K562 (cell line): ENCODE data around the gene KBTBD3. TPM values are rescaled to one million over a fixed set of nuclear protein-coding genes. Genes with fewer than 3 reads are reported as not detected.

Experiments used
- ATF4 ChIP-seq: fragments of 450-650 bp; formaldehyde crosslinking; IDR thresholded peaks from 2 replicates; pipeline ENCODE4 v1.4.0; 2022; ENCODE audit warnings: mild to moderate bottlenecking, moderate library complexity
- BCL6 ChIP-seq: fragments of 250-450 bp; sonication (Bioruptor Pico); IDR thresholded peaks from 2 replicates; pipeline ENCODE4 v1.4.0; 2020
- BMI1 ChIP-seq: fragments of 150-350 bp; IDR thresholded peaks from 2 replicates; pipeline ENCODE4 v1.6.1; 2014; ENCODE audit warnings: low read length
- CEBPG ChIP-seq, 3 experiments: fragments of 200-800 bp in 1 of 3; sonication (Bioruptor generic) in 1 of 3; sonication (generic) in 1 of 3; formaldehyde crosslinking in 1 of 3; IDR thresholded peaks in 2 of 3; conservative IDR thresholded peaks in 1 of 3; 2 replicates each; pipeline versions ENCODE4 v1.6.1 to v1.8.0; 2016 to 2022; ENCODE audit warnings: missing compliant biosample characterization in 2 of 3, missing genetic modification characterization in 2 of 3, mild to moderate bottlenecking in 1 of 3, missing genetic modification reagents in 1 of 3
- E2F8 ChIP-seq: fragments of 450-650 bp; IDR thresholded peaks from 2 replicates; pipeline ENCODE4 v1.7.1; 2018; ENCODE audit warnings: mild to moderate bottlenecking, low read depth; ENCODE audit not compliant: partially characterized antibody
- FOXP1 ChIP-seq: sonication (generic); formaldehyde crosslinking; IDR thresholded peaks from 2 replicates; pipeline ENCODE4 v1.8.0; 2022; ENCODE audit warnings: mild to moderate bottlenecking, missing genetic modification reagents
- FOXP4 ChIP-seq: sonication (generic); formaldehyde crosslinking; IDR thresholded peaks from 2 replicates; pipeline ENCODE4 v1.8.0; 2022; ENCODE audit warnings: mild to moderate bottlenecking, missing genetic modification reagents, borderline replicate concordance
- HOXB6 ChIP-seq: fragments of 250-450 bp; sonication (Bioruptor Pico); IDR thresholded peaks from 2 replicates; pipeline ENCODE4 v1.5.1; 2022; ENCODE audit warnings: mild to moderate bottlenecking, borderline replicate concordance
- KDM4B ChIP-seq, 2 experiments: fragments of 450-650 bp in 1 of 2; sonication (generic) in 1 of 2; IDR thresholded peaks; 2 replicates each; pipeline ENCODE4 v1.6.1; 2016 to 2017; ENCODE audit warnings: borderline replicate concordance in 2 of 2, antibody characterized with exemption in 1 of 2, low read depth in 1 of 2, mild to moderate bottlenecking in 1 of 2
- MAFG ChIP-seq: fragments of 450-650 bp; conservative IDR thresholded peaks from 2 replicates; pipeline ENCODE4 v1.6.1; 2016; ENCODE audit warnings: missing genetic modification characterization, missing compliant biosample characterization
- MAFK ChIP-seq: IDR thresholded peaks from 2 replicates; pipeline ENCODE4 v1.6.1; 2011; ENCODE audit warnings: low read length, improper control_type of control experiment
- MCM3 ChIP-seq: fragments of 450-650 bp; IDR thresholded peaks from 2 replicates; pipeline ENCODE4 v1.6.1; 2016
- MTF1 ChIP-seq: fragments of 250-450 bp; sonication (Bioruptor Pico); IDR thresholded peaks from 2 replicates; pipeline ENCODE4 v1.9.0; 2021; ENCODE audit warnings: moderate library complexity, mild to moderate bottlenecking, inconsistent platforms, borderline replicate concordance
- NFE2L1 ChIP-seq: fragments of 450-650 bp; IDR thresholded peaks from 2 replicates; pipeline ENCODE4 v1.6.1; 2016; ENCODE audit warnings: missing genetic modification characterization, low read depth, mild to moderate bottlenecking, missing compliant biosample characterization, moderate library complexity, borderline replicate concordance
- NFRKB ChIP-seq: fragments of 450-650 bp; IDR thresholded peaks from 2 replicates; pipeline ENCODE4 v1.6.1; 2016; ENCODE audit warnings: low read depth
- PHTF2 ChIP-seq: fragments of 250-450 bp; sonication (Bioruptor Pico); IDR thresholded peaks from 2 replicates; pipeline ENCODE4 v1.5.0; 2021; ENCODE audit warnings: mild to moderate bottlenecking
- RBM34 ChIP-seq: fragments of 200-400 bp; formaldehyde crosslinking; IDR thresholded peaks from 2 replicates; pipeline ENCODE4 v1.6.1; 2018; ENCODE audit warnings: low read length, borderline replicate concordance; ENCODE audit not compliant: insufficient read depth
- ZBTB17 ChIP-seq: fragments of 450-650 bp; formaldehyde crosslinking; IDR thresholded peaks from 2 replicates; pipeline ENCODE4 v1.4.0; 2020; ENCODE audit warnings: mild to moderate bottlenecking
- ZBTB34 ChIP-seq: fragments of 250-450 bp; sonication (Bioruptor Pico); IDR thresholded peaks from 2 replicates; pipeline ENCODE4 v1.8.0; 2021; ENCODE audit warnings: mild to moderate bottlenecking, moderate library complexity
- ZNF140 ChIP-seq: fragments of 250-450 bp; sonication (Bioruptor Pico); IDR thresholded peaks from 2 replicates; pipeline ENCODE4 v1.8.0; 2021; ENCODE audit warnings: moderate library complexity, mild to moderate bottlenecking, inconsistent platforms
- polyA plus RNA-seq, 8 experiments: library from polyadenylated mRNA; depleted of rRNA in 4 of 8; stranded (reverse) in 5 of 8; unstranded in 3 of 8; fragments of >200 nt; fragmentation: Nextera tagmentation in 2 of 8; fragmentation: Illumina TruSeq in 1 of 8; extraction: Ambion mirVana in 2 of 8; extraction: Trizol in 1 of 8; gene quantifications; 2 replicates each; pipeline versions ENCODE4 v1.2.1 to v1.2.3, GENCODE V29; 2011 to 2014; ENCODE audit warnings: inconsistent platforms in 1 of 8, missing spikeins in 1 of 8
- total RNA-seq, 7 experiments: library from RNA; depleted of rRNA in 6 of 7; stranded (reverse); fragments of >200 nt in 6 of 7; fragmentation: Illumina TruSeq in 2 of 7; extraction: Trizol in 2 of 7; gene quantifications; 2 replicates each; pipeline versions ENCODE4 v1.2.1 to v1.2.3, GENCODE V29; 2011 to 2021; ENCODE audit warnings: low replicate concordance in 1 of 7

KBTBD3 gene
- total and polyA plus RNA-seq, 9 of the 15 experiments (the other 6 are each of a cell fraction or from before 2014, with no cell fraction given) = 4.2 to 31.2 (median 6.4) TPM

GRCh38 chr11:106021967-106022794 lies 55.0 kb downstream of the KBTBD3 start, which contains the start of gene MSANTD4 (continued):
- TF ChIP-seq ATF4 = 0 out of 2 replicates have a peak, but pooled peaks have one; percentile 12
- TF ChIP-seq MAFG (tag) = no peak
- TF ChIP-seq BMI1 = no peak
- no peak for TF ChIP-seq MAFK
- TF ChIP-seq CEBPG (CRISPR knock-in tag; IDR thresholded peaks at IDR 0.05) = no peak
- TF ChIP-seq CEBPG (tag; conservative IDR thresholded peaks at IDR 0.05 in 1 of 2, IDR thresholded peaks at IDR 0.05 in 1 of 2) = no peak
- no peak for TF ChIP-seq MCM3
- no peak for TF ChIP-seq NFE2L1
- no peak; the same call in 1 of the 2 replicates for TF ChIP-seq FOXP1 (CRISPR knock-in tag)
- no peak for TF ChIP-seq ZNF140
- TF ChIP-seq KDM4B (IDR thresholded peaks at IDR 0.05; ENCODE audit: borderline replicate concordance in 2 of 2, low read depth in 1 of 2) = peak in 1 of 2 experiments; percentile 74; a peak in 1 of 4 replicates
- TF ChIP-seq BCL6 (CRISPR knock-in tag) = no peak
- no peak for TF ChIP-seq MTF1 (CRISPR knock-in tag)
- TF ChIP-seq RBM34 = no peak
- TF ChIP-seq E2F8 = no peak
- no peak for TF ChIP-seq HOXB6 (CRISPR knock-in tag)
- no peak for TF ChIP-seq NFRKB
- TF ChIP-seq FOXP4 (CRISPR knock-in tag) = no peak
- TF ChIP-seq ZBTB17 (CRISPR knock-in tag) = no peak
- no peak for TF ChIP-seq PHTF2
- no peak for TF ChIP-seq ZBTB34
